ENCODE results near the gene MAST3.

DNA sequence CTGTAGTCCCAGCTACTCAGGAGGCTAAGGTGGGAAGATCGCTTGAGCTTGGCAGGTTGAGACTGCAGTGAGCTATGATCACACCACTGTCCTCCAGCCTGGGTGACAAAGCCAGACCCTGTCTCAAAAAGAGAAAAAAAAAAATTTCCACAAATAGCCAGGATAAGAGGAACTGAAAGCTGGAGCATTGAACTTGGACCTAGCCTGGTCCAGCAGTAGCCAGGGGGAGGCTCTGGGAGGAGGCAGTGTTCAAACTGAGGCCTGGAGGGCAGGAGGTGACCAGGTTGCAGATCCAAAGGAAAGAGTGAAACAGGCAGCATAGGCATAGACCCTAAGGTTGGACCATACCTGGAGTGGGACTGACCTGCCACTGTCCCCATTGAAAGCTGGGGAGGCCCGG, 28.5 kb downstream of the MAST3 start:
- TF ChIP-seq POLR2AphosphoS5 (IDR thresholded peaks at IDR 0.05; ENCODE audit: low read depth, low read length) (no peak), POLR2A (IDR thresholded peaks at IDR 0.05; ENCODE audit: low read depth, low read length) (no peak), PAX5 (IDR thresholded peaks at IDR 0.05; ENCODE audit: insufficient read depth, low read length, severe bottlenecking) (no peak), TAF1 (IDR thresholded peaks at IDR 0.05; ENCODE audit: low read depth, low read length) (no peak), SPI1 (IDR thresholded peaks at IDR 0.05; ENCODE audit: low read depth, low read length) (peak; percentile 36), POU2F2 (IDR thresholded peaks at IDR 0.05; ENCODE audit: low read depth, low read length) (no peak)

Measured in GM12891 (cell line).